ENCODE results near the gene OR8U1.

The OR8U1 gene

DNA sequence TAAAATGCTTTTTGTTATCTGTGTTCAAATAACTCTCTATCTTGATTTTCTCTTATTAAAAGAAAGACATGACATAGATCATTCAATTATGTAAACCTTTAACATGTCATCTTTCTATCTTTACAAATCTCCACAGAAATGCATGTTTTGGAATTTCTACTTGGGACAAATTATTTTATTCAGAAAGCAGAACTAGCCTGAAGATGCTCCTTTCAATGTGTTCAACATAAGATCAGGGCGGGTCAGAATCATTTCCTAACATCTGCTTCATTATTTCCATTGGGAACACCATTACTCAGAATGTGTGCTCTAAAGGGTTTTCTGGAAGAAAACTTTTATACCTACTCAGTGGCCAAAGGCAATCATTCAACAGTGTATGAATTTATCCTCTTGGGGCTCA, 37.0 kb downstream of the OR8U1 start, which contains the start of gene OR5AL1:
Gene OR5AL1, plus strand, starts transcription at position 301 of the 400 bp plus-strand sequence.
- Histone ChIP-seq H3K4me1 (ENCODE audit: control insufficient read depth, insufficient read depth, low read length) (no peaks in the 10 kb centered on the region), H3K9ac (ENCODE audit: low read depth, low read length) (no peak within 1 kb of the TSS), H3K4me3 (ENCODE audit: low read length) (no peak within 1 kb of the TSS), H3K9me3 (replicated peaks; ENCODE audit: low read length) (peaks cover 7% of the 10 kb centered on the region), H3K4me2 (ENCODE audit: low read length) (no peak within 1 kb of the TSS), H3K27me3 (ENCODE audit: control insufficient read depth, insufficient read depth, low read length) (no peaks in the 10 kb centered on the region), H3K36me3 (ENCODE audit: insufficient read depth, low read length) (no peaks in the 10 kb centered on the region)
